Thyroid gland (tissue), 4 donors: ENCODE data around the gene GID4.

Experiments used
- POLR2A ChIP-seq, 2 donors: fragments of 450-650 bp; IDR thresholded peaks; one replicate each; pipeline ENCODE4 v1.6.1; 2017; ENCODE audit warnings: antibody characterized with exemption in 2 of 2, mild to moderate bottlenecking in 2 of 2, moderate library complexity in 1 of 2
- TF ChIP-seq, protein P1 (sequence below), 6 experiments: fragments of 200-600 bp in 3 of 6; fragments of 450-650 bp in 3 of 6; sonication (generic) in 3 of 6; IDR thresholded peaks; one replicate each; pipeline ENCODE4 v1.5.1; 2016 to 2019; ENCODE audit warnings: antibody characterized with exemption in 6 of 6, mild to moderate bottlenecking in 2 of 6, inconsistent platforms in 1 of 6, moderate library complexity in 1 of 6

DNA sequence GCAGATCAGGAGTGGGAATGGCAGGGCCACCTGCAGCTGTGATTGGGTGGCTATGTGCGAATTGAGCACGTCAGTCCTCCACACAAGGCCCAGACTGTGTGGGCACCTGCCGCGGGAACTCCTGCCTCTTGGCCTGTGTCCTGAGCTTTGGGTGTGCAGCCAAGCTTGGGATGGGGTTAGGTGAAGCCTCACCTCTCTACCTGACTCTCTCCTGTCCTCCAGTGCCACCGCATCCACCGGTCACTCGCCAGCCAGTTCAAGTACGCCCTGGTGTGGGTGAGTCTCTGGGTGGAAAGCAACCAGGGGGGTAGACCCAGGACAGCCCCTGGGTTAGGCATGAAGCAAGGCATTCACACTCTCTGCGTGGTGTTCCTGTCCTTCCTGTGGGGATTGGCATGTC lies 67.0 kb downstream of the GID4 start:
- TF ChIP-seq POLR2A (IDR thresholded peaks at IDR 0.05) = no peak
- TF ChIP-seq, protein P1, sequence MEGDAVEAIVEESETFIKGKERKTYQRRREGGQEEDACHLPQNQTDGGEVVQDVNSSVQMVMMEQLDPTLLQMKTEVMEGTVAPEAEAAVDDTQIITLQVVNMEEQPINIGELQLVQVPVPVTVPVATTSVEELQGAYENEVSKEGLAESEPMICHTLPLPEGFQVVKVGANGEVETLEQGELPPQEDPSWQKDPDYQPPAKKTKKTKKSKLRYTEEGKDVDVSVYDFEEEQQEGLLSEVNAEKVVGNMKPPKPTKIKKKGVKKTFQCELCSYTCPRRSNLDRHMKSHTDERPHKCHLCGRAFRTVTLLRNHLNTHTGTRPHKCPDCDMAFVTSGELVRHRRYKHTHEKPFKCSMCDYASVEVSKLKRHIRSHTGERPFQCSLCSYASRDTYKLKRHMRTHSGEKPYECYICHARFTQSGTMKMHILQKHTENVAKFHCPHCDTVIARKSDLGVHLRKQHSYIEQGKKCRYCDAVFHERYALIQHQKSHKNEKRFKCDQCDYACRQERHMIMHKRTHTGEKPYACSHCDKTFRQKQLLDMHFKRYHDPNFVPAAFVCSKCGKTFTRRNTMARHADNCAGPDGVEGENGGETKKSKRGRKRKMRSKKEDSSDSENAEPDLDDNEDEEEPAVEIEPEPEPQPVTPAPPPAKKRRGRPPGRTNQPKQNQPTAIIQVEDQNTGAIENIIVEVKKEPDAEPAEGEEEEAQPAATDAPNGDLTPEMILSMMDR (IDR thresholded peaks at IDR 0.05) = no peak
